HepG2 (cell line): Measurements from ENCODE around the gene SOAT2. TPM values are rescaled to one million over a fixed set of nuclear protein-coding genes. Genes with fewer than 3 reads are reported as not detected.
A peak's percentile ranks its signal among the peaks of the same experiment; 100 is the strongest.

Experiments
- CCAR2 ChIP-seq: fragments of 200-400 bp; formaldehyde crosslinking; optimal IDR thresholded peaks from 2 replicates; pipeline ENCODE3; 2018; ENCODE audit warnings: low read depth, mild to moderate bottlenecking, low read length, moderate library complexity
- KMT2A ChIP-seq: sonication (generic); formaldehyde crosslinking; IDR thresholded peaks from 2 replicates; pipeline ENCODE4 v1.4.0; 2020; ENCODE audit warnings: missing genetic modification reagents
- MAFK ChIP-seq, 2 experiments: IDR thresholded peaks in 1 of 2; conservative IDR thresholded peaks in 1 of 2; 2 replicates each; pipeline ENCODE4 v1.6.1; 2011; ENCODE audit warnings: improper control_type of control experiment in 2 of 2, low read length in 2 of 2
- NCOA2 ChIP-seq: sonication (generic); formaldehyde crosslinking; IDR thresholded peaks from 2 replicates; pipeline ENCODE4 v1.8.0; 2022; ENCODE audit warnings: inconsistent platforms
- NFYC ChIP-seq: IDR thresholded peaks from 2 replicates; pipeline ENCODE4 v1.6.1; 2016; ENCODE audit warnings: missing genetic modification reagents, missing compliant biosample characterization
- NPAS2 ChIP-seq: sonication (generic); formaldehyde crosslinking; IDR thresholded peaks from 2 replicates; pipeline ENCODE4 v1.8.0; 2022; ENCODE audit warnings: mild to moderate bottlenecking, missing genetic modification reagents, borderline replicate concordance
- ONECUT2 ChIP-seq: sonication (generic); formaldehyde crosslinking; IDR thresholded peaks from 2 replicates; pipeline ENCODE4 v1.4.0; 2020; ENCODE audit warnings: missing genetic modification reagents
- PHF20 ChIP-seq: sonication (generic); formaldehyde crosslinking; IDR thresholded peaks from 2 replicates; pipeline ENCODE4 v1.5.0; 2020; ENCODE audit warnings: mild to moderate bottlenecking, missing genetic modification reagents
- PHF5A ChIP-seq: IDR thresholded peaks from one replicate; pipeline ENCODE4 v1.6.1; 2018; ENCODE audit warnings: low read depth, missing genetic modification reagents; ENCODE audit not compliant: unreplicated experiment
- POLR2G ChIP-seq: fragments of 200-400 bp; formaldehyde crosslinking; IDR thresholded peaks from 2 replicates; pipeline ENCODE4 v1.6.1; 2018; ENCODE audit warnings: mild to moderate bottlenecking, low read depth, low read length, moderate library complexity
- RARG ChIP-seq: sonication (generic); formaldehyde crosslinking; IDR thresholded peaks from 2 replicates; pipeline ENCODE4 v1.4.0; 2020; ENCODE audit warnings: low read depth, mild to moderate bottlenecking, missing genetic modification reagents
- RELA ChIP-seq: sonication (generic); formaldehyde crosslinking; IDR thresholded peaks from 2 replicates; pipeline ENCODE4 v1.4.0; 2020; ENCODE audit warnings: missing genetic modification reagents
- SUZ12 ChIP-seq: fragments of 150-350 bp; IDR thresholded peaks from 2 replicates; pipeline ENCODE4 v1.6.1; 2014; ENCODE audit warnings: low read depth, low read length
- TBP ChIP-seq: sonication (generic); formaldehyde crosslinking; IDR thresholded peaks from 2 replicates; pipeline ENCODE4 v1.5.0; 2020; ENCODE audit warnings: missing genetic modification reagents
- ZBED4 ChIP-seq: sonication (generic); formaldehyde crosslinking; IDR thresholded peaks from 2 replicates; pipeline ENCODE4 v1.4.0; 2020; ENCODE audit warnings: missing genetic modification reagents, borderline replicate concordance
- ZBTB7A ChIP-seq: sonication (generic); formaldehyde crosslinking; IDR thresholded peaks from 2 replicates; pipeline ENCODE4 v1.8.0; 2022; ENCODE audit warnings: mild to moderate bottlenecking, missing genetic modification reagents
- ZFP62 ChIP-seq: sonication (generic); formaldehyde crosslinking; IDR thresholded peaks from 2 replicates; pipeline ENCODE4 v1.4.0; 2020; ENCODE audit warnings: missing genetic modification reagents
- ZFX ChIP-seq: sonication (generic); formaldehyde crosslinking; IDR thresholded peaks from 2 replicates; pipeline ENCODE4 v1.4.0; 2020; ENCODE audit warnings: mild to moderate bottlenecking, low read depth, missing genetic modification reagents, moderate library complexity
- ZNF12 ChIP-seq: sonication (generic); formaldehyde crosslinking; IDR thresholded peaks from 2 replicates; pipeline ENCODE4 v1.5.0; 2020; ENCODE audit warnings: missing genetic modification reagents
- ZNF235 ChIP-seq: sonication (generic); formaldehyde crosslinking; IDR thresholded peaks from 2 replicates; pipeline ENCODE4 v1.8.1; 2023; ENCODE audit warnings: mild to moderate bottlenecking, missing genetic modification reagents, borderline replicate concordance
- ZNF263 ChIP-seq: sonication (generic); formaldehyde crosslinking; IDR thresholded peaks from 2 replicates; pipeline ENCODE4 v1.4.0; 2020; ENCODE audit warnings: missing genetic modification reagents
- ZNF33B ChIP-seq: sonication (generic); formaldehyde crosslinking; IDR thresholded peaks from 2 replicates; pipeline ENCODE4 v1.5.1; 2020; ENCODE audit warnings: mild to moderate bottlenecking, missing genetic modification reagents
- ZNF367 ChIP-seq: sonication (generic); formaldehyde crosslinking; IDR thresholded peaks from 2 replicates; pipeline ENCODE4 v1.4.0; 2020; ENCODE audit warnings: missing genetic modification reagents, borderline replicate concordance
- ZNF574 ChIP-seq: sonication (generic); formaldehyde crosslinking; IDR thresholded peaks from 2 replicates; pipeline ENCODE4 v1.4.0; 2020; ENCODE audit warnings: missing genetic modification reagents
- ZNF780A ChIP-seq: sonication (generic); formaldehyde crosslinking; IDR thresholded peaks from 2 replicates; pipeline ENCODE4 v1.8.0; 2022; ENCODE audit warnings: mild to moderate bottlenecking, missing genetic modification reagents, moderate library complexity
- polyA plus RNA-seq, 8 experiments: library from polyadenylated mRNA; depleted of rRNA in 3 of 8; stranded (reverse) in 7 of 8; unstranded in 1 of 8; fragments of >200 nt; fragmentation: Illumina TruSeq in 4 of 8; extraction: Trizol in 4 of 8; gene quantifications; 2 replicates each; pipeline versions ENCODE4 v1.2.1 to v1.2.3, GENCODE V29; 2011 to 2016; ENCODE audit warnings: low read depth in 4 of 8, missing spikeins in 1 of 8, mixed read lengths in 1 of 8; ENCODE audit not compliant: insufficient read depth in 1 of 8
- total RNA-seq, 5 experiments: library from RNA; depleted of rRNA; stranded (reverse); fragments of >200 nt; fragmentation: Illumina TruSeq; extraction: Trizol; gene quantifications; 2 replicates each; pipeline ENCODE4 v1.2.3, GENCODE V29; 2016; ENCODE audit warnings: low read depth in 1 of 5

Gene SOAT2
- total and polyA plus RNA-seq, 2 of the 13 experiments (the other 11 are each of a cell fraction or from before 2014, with no cell fraction given), result 14.9 to 108 TPM

- TF ChIP-seq TBP (CRISPR knock-in tag) (no peak), SUZ12 (no peak), ZNF780A (CRISPR knock-in tag) (no peak), CCAR2 (no peak), ONECUT2 (CRISPR knock-in tag) (no peak), ZNF33B (CRISPR knock-in tag) (peak; percentile 76; the same call in 1 of the 2 replicates), PHF5A (CRISPR knock-in tag) (peak; percentile 51), ZBED4 (0 out of 2 replicates have a peak, but pooled peaks have one; percentile 70), MAFK (conservative IDR thresholded peaks at IDR 0.05 in 1 of 2, IDR thresholded peaks at IDR 0.05 in 1 of 2; ENCODE audit: low read length in 2 of 2) (no peak), KMT2A (CRISPR knock-in tag) (peak; percentile 63; the same call in 1 of the 2 replicates), NFYC (CRISPR knock-in tag) (peak; percentile 99), NCOA2 (CRISPR knock-in tag) (peak; percentile 52; the same call in 1 of the 2 replicates), ZNF12 (CRISPR knock-in tag) (no peak), ZFP62 (CRISPR knock-in tag) (no peak), RELA (CRISPR knock-in tag) (0 out of 2 replicates have a peak, but pooled peaks have one; percentile 72), ZFX (CRISPR knock-in tag) (peak; percentile 79), PHF20 (CRISPR knock-in tag) (peak; percentile 71), ZBTB7A (CRISPR knock-in tag) (no peak), RARG (CRISPR knock-in tag) (no peak), ZNF235 (no peak), POLR2G (peak; percentile 97), ZNF367 (CRISPR knock-in tag) (peak; percentile 64; the same call in 1 of the 2 replicates), NPAS2 (CRISPR knock-in tag) (no peak), ZNF574 (peak; percentile 35; the same call in 1 of the 2 replicates), ZNF263 (no peak)
These were observed 23.8 kb upstream of the SOAT2 start, which contains the start of gene SPRYD3 (continued) for GRCh38 chr12:53079226-53080117.
